Tibial artery (tissue), 4 donors: ENCODE measurements around the gene PRG2.

Experiments
- DNase-seq, 2 donors: peaks; one replicate each; pipeline ENCODE4 v3.0.0-alpha.2; 2019
- H3K27ac ChIP-seq, 2 donors: fragments of 200-600 bp; sonication (generic) in 1 of 2; 1 replicate in 1 of 2; 2 replicates in 1 of 2; pipeline ENCODE4 v1.5.1; 2018 to 2019; ENCODE audit warnings: mild to moderate bottlenecking in 1 of 2
- H3K27me3 ChIP-seq, 2 donors: fragments of 200-600 bp; sonication (generic) in 1 of 2; one replicate each; pipeline versions ENCODE4 v1.5.1 to v1.6.0; 2016 to 2019
- H3K36me3 ChIP-seq, 3 donors: fragments of 200-600 bp; sonication (generic) in 2 of 3; one replicate each; pipeline ENCODE4 v1.5.1; 2016 to 2019; ENCODE audit warnings: mild to moderate bottlenecking in 2 of 3
- H3K4me1 ChIP-seq, 4 donors: fragments of 200-600 bp; sonication (generic) in 2 of 4; 1 replicate in 3 of 4; 2 replicates in 1 of 4; pipeline ENCODE4 v1.5.1; 2016 to 2019
- H3K4me3 ChIP-seq, 2 donors: fragments of 200-600 bp; sonication (generic) in 1 of 2; 1 replicate in 1 of 2; 2 replicates in 1 of 2; pipeline ENCODE4 v1.5.1; 2018 to 2019; ENCODE audit warnings: mild to moderate bottlenecking in 2 of 2
- H3K9me3 ChIP-seq, 3 donors: fragments of 200-600 bp; sonication (generic) in 1 of 3; one replicate each; pipeline ENCODE4 v1.5.1; 2016 to 2019
- CTCF ChIP-seq, 2 experiments: fragments of 200-600 bp in 1 of 2; fragments of 450-650 bp in 1 of 2; IDR thresholded peaks; one replicate each; pipeline ENCODE4 v1.5.1; 2017 to 2019; ENCODE audit warnings: antibody characterized with exemption in 2 of 2, mild to moderate bottlenecking in 1 of 2, moderate library complexity in 1 of 2
- intact Hi-C: fragments of 100-400 bp; cut with DNase I; formaldehyde crosslinking; loops from one replicate; pipeline ENCODE4 v1.15.0; 2023; ENCODE audit warnings: low total_unique reads

PRG2 gene

GRCh38 chr11:57390535-57390934, at the start of gene PRG2:
PRG2 (minus strand) TSS chr11:57390650; CDS start chr11:57389944, 706 bp downstream.
- Histone ChIP-seq H3K27me3 (no peaks in the 10 kb centered on the region), H3K27ac (no peak within 1 kb of the TSS), H3K4me3 (no peak within 1 kb of the TSS), H3K36me3 (no peaks in the 10 kb centered on the region), H3K4me1 (no peaks in the 10 kb centered on the region), H3K9me3 (no peaks in the 10 kb centered on the region)
- intact Hi-C loops = no loop called here
- TF ChIP-seq CTCF (IDR thresholded peaks at IDR 0.05) = no peak
- no peak for DNase-seq

GRCh38 chr11:57439786-57440185, 49.3 kb upstream of the PRG2 start:
- intact Hi-C loops = loop anchor here (10.0 kb wide), 1 partner anchor 95 kb away; no protein-coding TSS in a partner anchor
- peaks cover 0 to 4% (median 0%) of the 10 kb centered on the region in 4 donors for H3K4me1 ChIP-seq
- DNase-seq = no peak
- no peaks in the 10 kb centered on the region for H3K36me3 ChIP-seq
- H3K27ac ChIP-seq = no peak overlapping the region
- H3K4me3 ChIP-seq = no peak overlapping the region
- no peak for TF ChIP-seq CTCF (IDR thresholded peaks at IDR 0.05)
- H3K27me3 ChIP-seq = no peaks in the 10 kb centered on the region
- no peaks in the 10 kb centered on the region for H3K9me3 ChIP-seq

- Histone ChIP-seq H3K4me1 (peaks cover 0 to 12% (median 0%) of the 10 kb centered on the region in 4 donors), H3K36me3 (no peaks in the 10 kb centered on the region), H3K27ac (no peak overlapping the region), H3K27me3 (no peaks in the 10 kb centered on the region), H3K4me3 (no peak overlapping the region), H3K9me3 (no peaks in the 10 kb centered on the region)
- DNase-seq = no peak
- TF ChIP-seq CTCF (IDR thresholded peaks at IDR 0.05) = no peak
- intact Hi-C loops = loop anchor here (10.0 kb wide), 1 partner anchor 94 kb away; no protein-coding TSS in a partner anchor
These were observed 48.2 kb upstream of the PRG2 start for GRCh38 chr11:57438345-57439285.

GRCh38 chr11:57436031-57436430, 45.6 kb upstream of the PRG2 start:
- no peak for DNase-seq
- Histone ChIP-seq H3K27me3 (no peaks in the 10 kb centered on the region), H3K9me3 (no peaks in the 10 kb centered on the region), H3K36me3 (no peaks in the 10 kb centered on the region), H3K4me1 (peaks cover 0 to 12% (median 0%) of the 10 kb centered on the region in 4 donors), H3K27ac (no peak overlapping the region), H3K4me3 (no peak overlapping the region)
- intact Hi-C loops = loop anchor here (10.0 kb wide), 1 partner anchor 91 kb away; no protein-coding TSS in a partner anchor
- no peak for TF ChIP-seq CTCF (IDR thresholded peaks at IDR 0.05)

- peaks cover 0 to 12% (median 0%) of the 10 kb centered on the region in 4 donors for H3K4me1 ChIP-seq
- no peaks in the 10 kb centered on the region for H3K27me3 ChIP-seq
- no peaks in the 10 kb centered on the region for H3K36me3 ChIP-seq
- H3K27ac ChIP-seq = no peak overlapping the region
- intact Hi-C loops = loop anchor here (10.0 kb wide), 1 partner anchor 90 kb away; no protein-coding TSS in a partner anchor
- no peaks in the 10 kb centered on the region for H3K9me3 ChIP-seq
- no peak for TF ChIP-seq CTCF (IDR thresholded peaks at IDR 0.05)
- H3K4me3 ChIP-seq = no peak overlapping the region
- no peak for DNase-seq
These were observed 44.4 kb upstream of the PRG2 start for GRCh38 chr11:57434640-57435546.
